HG03108 (cell line): ENCODE measurements around the gene KYNU.
"Not testable (repeated sequence)": the region's sequence is repeated elsewhere in the genome, so short reads cannot be mapped to it uniquely, and the experiment has no call there.

Experiments
- ATAC-seq: cut with Tn5 transposase; IDR thresholded peaks from one replicate; pipeline ENCODE4 v1.9.1; 2021; ENCODE audit warnings: moderate library complexity; ENCODE audit not compliant: unreplicated experiment

KYNU gene

GRCh38 chr2:142997231-142997630, 119.8 kb downstream of the KYNU start:
- ATAC-seq = no peak

GRCh38 chr2:143000599-143000998, 123.1 kb downstream of the KYNU start:
- no peak for ATAC-seq

GRCh38 chr2:143001501-143001900, 124.0 kb downstream of the KYNU start:
- ATAC-seq = no peak

GRCh38 chr2:143015656-143016055, 138.2 kb downstream of the KYNU start:
- no peak for ATAC-seq

- no peak for ATAC-seq
These were observed 149.1 kb downstream of the KYNU start for GRCh38 chr2:143026411-143027054.

GRCh38 chr2:143029141-143029540, 151.7 kb downstream of the KYNU start:
- no peak for ATAC-seq

GRCh38 chr2:143030127-143030526, 152.7 kb downstream of the KYNU start:
- no peak for ATAC-seq

GRCh38 chr2:143034292-143035074, 157.0 kb downstream of the KYNU start:
- ATAC-seq = peak; percentile 84

- ATAC-seq = no peak
These were observed 174.0 kb downstream of the KYNU start for GRCh38 chr2:143051465-143051864.

GRCh38 chr2:143053437-143053836, 176.0 kb downstream of the KYNU start:
- not testable (repeated sequence) for ATAC-seq

- ATAC-seq = no peak
These were observed 179.1 kb downstream of the KYNU start for GRCh38 chr2:143056550-143056949.

GRCh38 chr2:143058851-143059250, 181.4 kb downstream of the KYNU start:
- ATAC-seq = no peak

GRCh38 chr2:143063612-143064200, 186.2 kb downstream of the KYNU start:
- ATAC-seq = no peak

- no peak for ATAC-seq
These were observed 190.6 kb downstream of the KYNU start for GRCh38 chr2:143068094-143068493.

- no peak for ATAC-seq
These were observed 191.0 kb downstream of the KYNU start for GRCh38 chr2:143068509-143068908.

GRCh38 chr2:143070704-143071103, 193.2 kb downstream of the KYNU start:
- no peak for ATAC-seq

GRCh38 chr2:143071185-143071876, 193.9 kb downstream of the KYNU start:
- ATAC-seq = no peak

GRCh38 chr2:143074913-143075312, 197.4 kb downstream of the KYNU start:
- not testable (repeated sequence) for ATAC-seq

GRCh38 chr2:143075711-143076110, 198.2 kb downstream of the KYNU start:
- no peak for ATAC-seq

GRCh38 chr2:143078104-143078503, 200.6 kb downstream of the KYNU start:
- ATAC-seq = no peak

GRCh38 chr2:143081616-143082015, 204.2 kb downstream of the KYNU start:
- no peak for ATAC-seq
